Measurements from ENCODE around the gene PACS1. TPM values are rescaled to one million over a fixed set of nuclear protein-coding genes. Genes with fewer than 3 reads are reported as not detected.

PACS1 gene
- total RNA-seq, 1 experiment from 2014 or later, result 33.5 TPM

GRCh38 chr11:66172146-66172545 lies 102.1 kb downstream of the PACS1 start:
- DNase-seq (ENCODE audit: unreplicated experiment), result peak; percentile 34
- CTCF ChIA-PET, result no interaction called here

GRCh38 chr11:66176650-66177049 lies 106.6 kb downstream of the PACS1 start:
- no TSS peak for BruUV-seq (replicated peaks)
- POLR2A ChIA-PET, result no interaction called here
- no peak for DNase-seq (ENCODE audit: unreplicated experiment)
- H3K4me3 Mint-ChIP-seq (ENCODE audit: unreplicated experiment), result no peak overlapping the region
- H3K36me3 Mint-ChIP-seq (ENCODE audit: insufficient read depth, unreplicated experiment), result no peaks in the 10 kb centered on the region
- intact Hi-C loops (cut with micrococcal nuclease), result no loop called here
- CTCF ChIA-PET, result no interaction called here
- TF ChIP-seq CTCF (IDR thresholded peaks at IDR 0.05; ENCODE audit: unreplicated experiment), result no peak
- H3K4me1 Mint-ChIP-seq (ENCODE audit: insufficient read depth, unreplicated experiment), result peaks cover 9% of the 10 kb centered on the region
- H3K9me3 Mint-ChIP-seq (ENCODE audit: unreplicated experiment), result no peaks in the 10 kb centered on the region
- no peak overlapping the region for H3K27ac Mint-ChIP-seq (ENCODE audit: low read depth, unreplicated experiment)
- no peaks in the 10 kb centered on the region for H3K27me3 Mint-ChIP-seq (ENCODE audit: insufficient read depth, unreplicated experiment)

More at GRCh38 chr11:66172146-66172545, 102.1 kb downstream of the PACS1 start:
- H3K36me3 Mint-ChIP-seq (ENCODE audit: insufficient read depth, unreplicated experiment), result no peaks in the 10 kb centered on the region
- no peaks in the 10 kb centered on the region for H3K9me3 Mint-ChIP-seq (ENCODE audit: unreplicated experiment)
- no peak overlapping the region for H3K4me3 Mint-ChIP-seq (ENCODE audit: unreplicated experiment)
- no TSS peak for BruUV-seq (replicated peaks)
- no peaks in the 10 kb centered on the region for H3K27me3 Mint-ChIP-seq (ENCODE audit: insufficient read depth, unreplicated experiment)
- no peak overlapping the region for H3K27ac Mint-ChIP-seq (ENCODE audit: low read depth, unreplicated experiment)
- intact Hi-C loops (cut with micrococcal nuclease), result no loop called here
- no peak for TF ChIP-seq CTCF (IDR thresholded peaks at IDR 0.05; ENCODE audit: unreplicated experiment)
- POLR2A ChIA-PET, result no interaction called here
- peaks cover 6% of the 10 kb centered on the region for H3K4me1 Mint-ChIP-seq (ENCODE audit: insufficient read depth, unreplicated experiment)

- no peaks in the 10 kb centered on the region for H3K9me3 Mint-ChIP-seq (ENCODE audit: unreplicated experiment)
- ChIA-PET CTCF (interaction anchor here (0.6 to 0.8 kb wide), 2 partner anchors 36 to 81 kb away, joined by 4 to 6 read pairs; no protein-coding TSS in a partner anchor), POLR2A (interaction anchor here (0.7 kb wide), 1 partner anchor 862 kb away, joined by 4 read pairs; no protein-coding TSS in a partner anchor)
- H3K4me1 Mint-ChIP-seq (ENCODE audit: insufficient read depth, unreplicated experiment), result peaks cover 14% of the 10 kb centered on the region
- no peak overlapping the region for H3K4me3 Mint-ChIP-seq (ENCODE audit: unreplicated experiment)
- DNase-seq (ENCODE audit: unreplicated experiment), result no peak
- intact Hi-C loops (cut with micrococcal nuclease), result no loop called here
- no TSS peak for BruUV-seq (replicated peaks)
- H3K27me3 Mint-ChIP-seq (ENCODE audit: insufficient read depth, unreplicated experiment), result no peaks in the 10 kb centered on the region
- H3K36me3 Mint-ChIP-seq (ENCODE audit: insufficient read depth, unreplicated experiment), result no peaks in the 10 kb centered on the region
- no peak for TF ChIP-seq CTCF (IDR thresholded peaks at IDR 0.05; ENCODE audit: unreplicated experiment)
- no peak overlapping the region for H3K27ac Mint-ChIP-seq (ENCODE audit: low read depth, unreplicated experiment)
Measured at GRCh38 chr11:66178183-66178582, 108.1 kb downstream of the PACS1 start.

- Mint-ChIP-seq H3K36me3 (ENCODE audit: insufficient read depth, unreplicated experiment) (no peaks in the 10 kb centered on the region), H3K4me1 (ENCODE audit: insufficient read depth, unreplicated experiment) (peaks cover 14% of the 10 kb centered on the region), H3K9me3 (ENCODE audit: unreplicated experiment) (no peaks in the 10 kb centered on the region), H3K4me3 (ENCODE audit: unreplicated experiment) (no peak overlapping the region), H3K27ac (ENCODE audit: low read depth, unreplicated experiment) (no peak overlapping the region), H3K27me3 (ENCODE audit: insufficient read depth, unreplicated experiment) (no peaks in the 10 kb centered on the region)
- ChIA-PET CTCF (interaction anchor here (0.6 kb wide), 1 partner anchor 35 kb away, joined by 4 read pairs; no protein-coding TSS in a partner anchor), POLR2A (interaction anchor here (0.7 kb wide), 1 partner anchor 620 kb away, joined by 4 read pairs; no protein-coding TSS in a partner anchor)
- DNase-seq (ENCODE audit: unreplicated experiment), result no peak
- no peak for TF ChIP-seq CTCF (IDR thresholded peaks at IDR 0.05; ENCODE audit: unreplicated experiment)
- BruUV-seq (replicated peaks), result no TSS peak
- intact Hi-C loops (cut with micrococcal nuclease), result no loop called here
Measured at GRCh38 chr11:66178871-66179270, 108.8 kb downstream of the PACS1 start.

Data from MCF 10A (cell line).